H1 (cell line): ENCODE data around the gene PDGFD. TPM values are rescaled to one million over a fixed set of nuclear protein-coding genes. Genes with fewer than 3 reads are reported as not detected.

Experiments used
- CTCF ChIA-PET: fragments of 300-600 bp; sonication (Branson Sonifier 250); formaldehyde crosslinking; loops from one replicate; lab custom pipeline; 2021; ENCODE audit not compliant: partially characterized antibody; lab: Charles Lee
- POLR2A ChIA-PET: fragments of 300-600 bp; sonication (Branson Sonifier 250); formaldehyde crosslinking; loops from one replicate; lab custom pipeline; 2021; ENCODE audit warnings: inconsistent platforms; ENCODE audit not compliant: partially characterized antibody; lab: Charles Lee
- DNase-seq, 2 experiments: peaks; one replicate each; pipeline versions ENCODE4 v3.0.0 to v3.0.0-alpha.2; 2010 to 2022; ENCODE audit warnings: low spot score in 2 of 2, low read depth in 1 of 2, mixed read lengths in 1 of 2
- FAIRE-seq: peaks from 2 replicates; lab custom pipeline; 2011; peaks lifted over from hg19 to GRCh38; lab: Jason Lieb, UNC
- H2AFZ ChIP-seq: 2 replicates; pipeline ENCODE4 v1.8.1; 2012; ENCODE audit warnings: low read length, inconsistent platforms
- H2AK5ac ChIP-seq: 2 replicates; pipeline ENCODE4 v1.6.1; 2013; ENCODE audit warnings: low read depth, low read length
- H2BK120ac ChIP-seq: replicated peaks from 2 replicates; pipeline ENCODE3; 2013; ENCODE audit warnings: low read depth, low read length, inconsistent platforms
- H2BK12ac ChIP-seq: 2 replicates; pipeline ENCODE4 v1.6.1; 2013; ENCODE audit warnings: low read depth, low read length
- H2BK15ac ChIP-seq: 2 replicates; pipeline ENCODE4 v1.6.1; 2013; ENCODE audit warnings: low read length
- H2BK20ac ChIP-seq: 2 replicates; pipeline ENCODE4 v1.6.1; 2013; ENCODE audit warnings: low read length
- H2BK5ac ChIP-seq: 2 replicates; pipeline ENCODE4 v1.6.1; 2013; ENCODE audit warnings: low read depth, low read length
- H3K14ac ChIP-seq: 2 replicates; pipeline ENCODE4 v1.6.1; 2013; ENCODE audit warnings: inconsistent platforms; ENCODE audit not compliant: insufficient read length
- H3K18ac ChIP-seq: 2 replicates; pipeline ENCODE4 v1.6.1; 2013; ENCODE audit warnings: low read length; ENCODE audit errors: extremely low read depth
- H3K23ac ChIP-seq: 2 replicates; pipeline ENCODE4 v1.6.1; 2013; ENCODE audit warnings: inconsistent platforms; ENCODE audit not compliant: insufficient read length
- H3K23me2 ChIP-seq: 2 replicates; pipeline ENCODE4 v1.6.1; 2013; ENCODE audit warnings: low read depth, low read length
- H3K27ac ChIP-seq: 2 replicates; pipeline ENCODE4 v1.6.1; 2011; ENCODE audit warnings: low read depth, low read length, inconsistent platforms
- H3K27me3 ChIP-seq, 4 experiments: replicated peaks in 1 of 4; 1 replicate in 1 of 4; 2 replicates in 3 of 4; pipeline versions ENCODE4 v1.6.1 to v1.8.1; 2011 to 2013; ENCODE audit warnings: low read length in 3 of 4, mild to moderate bottlenecking in 3 of 4, inconsistent platforms in 2 of 4, mixed read lengths in 2 of 4, moderate library complexity in 1 of 4; ENCODE audit not compliant: control insufficient read depth in 3 of 4, insufficient read depth in 3 of 4; ENCODE audit errors: extremely low read depth in 1 of 4
- H3K36me3 ChIP-seq, 4 experiments: 2 replicates each; pipeline versions ENCODE4 v1.6.1 to v1.8.1; 2011 to 2013; ENCODE audit warnings: mild to moderate bottlenecking in 4 of 4, low read length in 3 of 4, moderate library complexity in 2 of 4, control low read depth in 1 of 4, inconsistent platforms in 1 of 4; ENCODE audit not compliant: insufficient read depth in 4 of 4, control insufficient read depth in 2 of 4
- H3K4ac ChIP-seq: replicated peaks from 2 replicates; pipeline ENCODE3; 2013; ENCODE audit warnings: low read length, low read depth, mixed read lengths, inconsistent platforms; ENCODE audit not compliant: insufficient read length
- H3K4me1 ChIP-seq, 4 experiments: replicated peaks in 1 of 4; 1 replicate in 1 of 4; 2 replicates in 3 of 4; pipeline versions ENCODE4 v1.6.1 to v1.8.1; 2011 to 2013; ENCODE audit warnings: low read length in 3 of 4, inconsistent platforms in 2 of 4, mixed read lengths in 1 of 4; ENCODE audit not compliant: insufficient read depth in 4 of 4, control insufficient read depth in 3 of 4
- H3K4me2 ChIP-seq, 2 experiments: 2 replicates each; pipeline versions ENCODE4 v1.6.1 to v1.8.1; 2011 to 2013; ENCODE audit warnings: low read depth in 2 of 2, low read length in 2 of 2, control low read depth in 1 of 2, inconsistent platforms in 1 of 2, mild to moderate bottlenecking in 1 of 2; ENCODE audit not compliant: insufficient read depth in 1 of 2
- H3K4me3 ChIP-seq, 4 experiments: fragments of 200-600, 300-600 bp in 1 of 4; sonication (generic), shearing (Covaris generic), sonication (Bioruptor Twin) in 1 of 4; 2 replicates each; pipeline versions ENCODE4 v1.5.1 to v1.8.1; 2011 to 2016; ENCODE audit warnings: low read length in 4 of 4, low read depth in 3 of 4, control low read depth in 2 of 4, inconsistent platforms in 2 of 4, mild to moderate bottlenecking in 2 of 4, mixed read lengths in 1 of 4, moderate library complexity in 1 of 4; ENCODE audit not compliant: insufficient read depth in 2 of 4; ENCODE audit errors: extremely low read depth in 1 of 4
- H3K56ac ChIP-seq: replicated peaks from 2 replicates; pipeline ENCODE3; 2013; ENCODE audit warnings: low read depth, mild to moderate bottlenecking, mixed read lengths, low read length, inconsistent platforms; ENCODE audit not compliant: insufficient read length
- H3K79me1 ChIP-seq: 2 replicates; pipeline ENCODE4 v1.6.1; 2013; ENCODE audit warnings: low read depth, low read length, control low read depth
- H3K79me2 ChIP-seq, 2 experiments: 2 replicates each; pipeline versions ENCODE4 v1.6.1 to v1.8.1; 2012 to 2013; ENCODE audit warnings: low read length in 2 of 2, mild to moderate bottlenecking in 2 of 2, inconsistent platforms in 1 of 2; ENCODE audit not compliant: insufficient read depth in 2 of 2, control insufficient read depth in 1 of 2
- H3K9ac ChIP-seq, 4 experiments: replicated peaks in 1 of 4; 1 replicate in 1 of 4; 2 replicates in 3 of 4; pipeline versions ENCODE4 v1.6.1 to v1.8.1; 2011 to 2013; ENCODE audit warnings: low read depth in 3 of 4, low read length in 3 of 4, control low read depth in 2 of 4, mild to moderate bottlenecking in 2 of 4, moderate library complexity in 2 of 4, inconsistent platforms in 1 of 4; ENCODE audit errors: extremely low read depth in 1 of 4
- H3K9me3 ChIP-seq, 2 experiments: 2 replicates each; pipeline versions ENCODE4 v1.6.1 to v1.8.1; 2012 to 2013; ENCODE audit warnings: mild to moderate bottlenecking in 2 of 2, moderate library complexity in 2 of 2, control low read depth in 1 of 2, inconsistent platforms in 1 of 2, low read depth in 1 of 2, low read length in 1 of 2, mixed read lengths in 1 of 2; ENCODE audit not compliant: insufficient read depth in 2 of 2
- H4K20me1 ChIP-seq, 2 experiments: replicated peaks in 1 of 2; 2 replicates each; pipeline versions ENCODE3 to v1.8.1; 2011 to 2013; ENCODE audit warnings: inconsistent platforms in 2 of 2, low read length in 2 of 2, mild to moderate bottlenecking in 1 of 2; ENCODE audit not compliant: insufficient read depth in 2 of 2, control insufficient read depth in 1 of 2
- H4K5ac ChIP-seq: 2 replicates; pipeline ENCODE4 v1.6.1; 2013; ENCODE audit warnings: low read length, low read depth, mixed read lengths, inconsistent platforms; ENCODE audit not compliant: insufficient read length
- H4K8ac ChIP-seq: 2 replicates; pipeline ENCODE4 v1.8.0; 2013; ENCODE audit warnings: mild to moderate bottlenecking, moderate library complexity, low read length, inconsistent platforms; ENCODE audit not compliant: insufficient read depth; ENCODE audit errors: extremely low read depth
- H4K91ac ChIP-seq: replicated peaks from 2 replicates; pipeline ENCODE3; 2013; ENCODE audit warnings: low read length, mixed read lengths, inconsistent platforms; ENCODE audit not compliant: insufficient read length
- ATF3 ChIP-seq: IDR thresholded peaks from 2 replicates; pipeline ENCODE4 v1.6.1; 2011; ENCODE audit warnings: low read depth, mild to moderate bottlenecking, low read length; ENCODE audit not compliant: insufficient read depth
- CBX5 ChIP-seq: fragments of 300-800, 300-1000 bp; sonication (generic); IDR thresholded peaks from 2 replicates; pipeline ENCODE4 v1.7.1; 2016; ENCODE audit warnings: antibody characterized with exemption, low read length, low read depth
- CBX8 ChIP-seq: fragments of 300-800, 300-1000 bp; sonication (generic); IDR thresholded peaks from 2 replicates; pipeline ENCODE4 v1.7.1; 2016; ENCODE audit warnings: low read depth, low read length, borderline replicate concordance
- CTBP2 ChIP-seq: IDR thresholded peaks from 2 replicates; pipeline ENCODE4 v1.7.0; 2011; ENCODE audit warnings: borderline replicate concordance, mild to moderate bottlenecking, moderate library complexity, mixed read lengths, low read length; ENCODE audit not compliant: insufficient read depth, insufficient read length
- EZH2 ChIP-seq: fragments of 200-600 bp; sonication (generic); IDR thresholded peaks from 2 replicates; pipeline ENCODE4 v1.7.1; 2012; ENCODE audit warnings: low read depth, mild to moderate bottlenecking, moderate library complexity, low read length, inconsistent platforms; ENCODE audit not compliant: severe bottlenecking
- HDAC2 ChIP-seq, 2 experiments: fragments of 300-600 bp in 1 of 2; sonication (generic) in 1 of 2; IDR thresholded peaks; 2 replicates each; pipeline ENCODE4 v1.6.1; 2011 to 2012; ENCODE audit warnings: low read depth in 2 of 2, low read length in 2 of 2, mild to moderate bottlenecking in 2 of 2, moderate library complexity in 2 of 2, borderline replicate concordance in 1 of 2, inconsistent platforms in 1 of 2
- POLR2AphosphoS5 ChIP-seq: IDR thresholded peaks from 2 replicates; pipeline ENCODE4 v1.6.1; 2011; ENCODE audit warnings: low read depth, low read length
- RAD21 ChIP-seq, 2 experiments: IDR thresholded peaks in 1 of 2; conservative IDR thresholded peaks in 1 of 2; 2 replicates each; pipeline ENCODE4 v1.6.1; 2011; ENCODE audit warnings: low read depth in 2 of 2, low read length in 2 of 2, improper control_type of control experiment in 1 of 2, inconsistent platforms in 1 of 2, mild to moderate bottlenecking in 1 of 2, moderate library complexity in 1 of 2
- SIRT6 ChIP-seq: IDR thresholded peaks from one replicate; pipeline ENCODE4 v1.7.1; 2012; ENCODE audit warnings: low read length, inconsistent platforms
- SP1 ChIP-seq: IDR thresholded peaks from 2 replicates; pipeline ENCODE4 v1.6.1; 2011; ENCODE audit warnings: low read depth, low read length
- SP2 ChIP-seq: IDR thresholded peaks from 2 replicates; pipeline ENCODE4 v1.6.1; 2012; ENCODE audit warnings: mild to moderate bottlenecking, low read length, inconsistent platforms
- WGBS, 2 experiments: shearing (Covaris generic) in 1 of 2; methylation state at CpG; one replicate each; pipeline versions ENCODE4 v1.1.6 to v1.1.7; 2013 to 2015; ENCODE audit warnings: low lambda C conversion rate in 2 of 2, mixed read lengths in 2 of 2, inconsistent platforms in 1 of 2, low coverage in 1 of 2, missing lambda C conversion rate in 1 of 2; ENCODE audit not compliant: insufficient replicate concordance in 2 of 2, insufficient coverage in 1 of 2, insufficient read length in 1 of 2; ENCODE audit errors: extremely low coverage in 1 of 2, missing lambda C conversion rate in 1 of 2; 5-methylcytosine and 5-hydroxymethylcytosine counted together
- polyA plus RNA-seq, 7 experiments: library from polyadenylated mRNA; depleted of rRNA in 3 of 7; stranded (reverse) in 5 of 7; unstranded in 2 of 7; fragments of >200 nt in 5 of 7; fragments of 200-250 nt in 2 of 7; gene quantifications; 1 replicate in 5 of 7; 2 replicates in 1 of 7; 4 replicates in 1 of 7; pipeline versions ENCODE4 v1.2.1 to v1.2.3, GENCODE V29; 2011 to 2013; ENCODE audit warnings: missing spikeins in 2 of 7, mixed read lengths in 2 of 7
- total RNA-seq: library from RNA; stranded (reverse); fragmentation: NEBNext Ultra II Directional; extraction: Animal tissue kit (Norgen Biotek cat#: 25700); gene quantifications from 2 replicates; pipeline ENCODE4 v1.2.1, GENCODE V29; 2021

Gene PDGFD
- total and polyA plus RNA-seq, 2 of the 8 experiments (the other 6 are each of a cell fraction or from before 2014, with no cell fraction given) = 1.1 to 3.9 TPM

- H3K79me2 ChIP-seq = no peaks in the 10 kb centered on the region
- no peak overlapping the region for H4K8ac ChIP-seq
- H3K27ac ChIP-seq = no peak overlapping the region
- no peaks in the 10 kb centered on the region for H3K9me3 ChIP-seq
- no peak overlapping the region for H2BK120ac ChIP-seq
- no peaks in the 10 kb centered on the region for H3K23me2 ChIP-seq
- no peak overlapping the region for H3K23ac ChIP-seq
- no peaks in the 10 kb centered on the region for H3K27me3 ChIP-seq
- no peak overlapping the region for H3K14ac ChIP-seq
- H2BK20ac ChIP-seq = no peak overlapping the region
- FAIRE-seq (no peak), DNase-seq (no peak)
- H4K91ac ChIP-seq = no peak overlapping the region
- POLR2A ChIA-PET = no interaction called here
- H3K4me1 ChIP-seq = peaks cover 0 to 11% (median 4%) of the 10 kb centered on the region in 4 experiments; a peak in 3 of 7 replicates
- no peak overlapping the region for H2BK15ac ChIP-seq
- CTCF ChIA-PET = interaction anchor here (2.1 kb wide), 1 partner anchor 441 kb away, joined by 5 read pairs; no protein-coding TSS in a partner anchor
- H3K9ac ChIP-seq = no peak overlapping the region
- H4K5ac ChIP-seq = no peak overlapping the region
- no peak overlapping the region for H3K56ac ChIP-seq
- no peak overlapping the region for H3K4me2 ChIP-seq
- H2AFZ ChIP-seq = no peak overlapping the region
- no peaks in the 10 kb centered on the region for H3K36me3 ChIP-seq
- H2AK5ac ChIP-seq = no peak overlapping the region
- no peaks in the 10 kb centered on the region for H4K20me1 ChIP-seq
- no peaks in the 10 kb centered on the region for H3K79me1 ChIP-seq
- H3K18ac ChIP-seq = no peak overlapping the region
- 70% methylated on average over 2 of the region's 2 CpGs; no CpG with 5 or more reads in 1 of the 2 experiments for WGBS, 2 experiments
- peak overlapping the region in 1 of 4 experiments; percentile 21; a peak in 1 of 8 replicates for H3K4me3 ChIP-seq
- H2BK5ac ChIP-seq = no peak overlapping the region
- TF ChIP-seq CBX5 (no peak), EZH2 (no peak), HDAC2 (IDR thresholded peaks at IDR 0.05; ENCODE audit: borderline replicate concordance in 1 of 2, low read depth in 2 of 2, low read length in 2 of 2) (no peak), SP2 (no peak), CTBP2 (no peak), POLR2AphosphoS5 (no peak), CBX8 (no peak), SIRT6 (no peak), SP1 (no peak), ATF3 (no peak), RAD21 (IDR thresholded peaks at IDR 0.05 in 1 of 2, conservative IDR thresholded peaks at IDR 0.05 in 1 of 2; ENCODE audit: low read depth in 2 of 2, low read length in 2 of 2) (no peak)
- H2BK12ac ChIP-seq = no peak overlapping the region
- H3K4ac ChIP-seq = no peak overlapping the region
Measured at GRCh38 chr11:104122836-104123235, 41.1 kb downstream of the PDGFD start.
